Activated B cell treated with CpG ODN at 0.5 μM for 24 hours (primary cell): ENCODE results near the gene WDR7. TPM values are rescaled to one million over a fixed set of nuclear protein-coding genes. Genes with fewer than 3 reads are reported as not detected.
A peak's percentile ranks its signal among the peaks of the same experiment; 100 is the strongest.

Experiments used
- ATAC-seq: fragments of 200-7000 bp; cut with Tn5 transposase; one replicate; pipeline ENCODE4 v1.10.0; 2021; ENCODE audit warnings: low read depth, mild to moderate bottlenecking, moderate library complexity
- CTCF ChIA-PET: fragments of 350-600 bp; sonication (Branson Sonifier 250); formaldehyde crosslinking; loops from one replicate; lab custom pipeline; 2021; ENCODE audit warnings: antibody characterized with exemption; lab: Charles Lee
- POLR2A ChIA-PET: fragments of 350-600 bp; sonication (Branson Sonifier 250); formaldehyde crosslinking; loops from one replicate; lab custom pipeline; 2021; ENCODE audit warnings: antibody characterized with exemption; lab: Charles Lee
- DNase-seq: peaks from one replicate; pipeline ENCODE4 v3.0.0; 2022
- H3K27ac Mint-ChIP-seq: one replicate; pipeline ENCODE4 v1.8.0; 2020; ENCODE audit warnings: mixed read lengths
- H3K27me3 Mint-ChIP-seq: one replicate; pipeline ENCODE4 v1.8.0; 2021; ENCODE audit warnings: mixed read lengths
- H3K36me3 Mint-ChIP-seq: one replicate; pipeline ENCODE4 v1.8.0; 2021; ENCODE audit warnings: low read depth, mixed read lengths
- H3K4me1 Mint-ChIP-seq: one replicate; pipeline ENCODE4 v1.8.0; 2021; ENCODE audit warnings: mixed read lengths
- H3K4me3 Mint-ChIP-seq: one replicate; pipeline ENCODE4 v1.8.0; 2020; ENCODE audit warnings: mild to moderate bottlenecking, mixed read lengths
- H3K9me3 Mint-ChIP-seq: one replicate; pipeline ENCODE4 v1.8.0; 2020; ENCODE audit warnings: mixed read lengths
- intact Hi-C: fragments of 100-400 bp; cut with micrococcal nuclease; formaldehyde crosslinking; loops from one replicate; pipeline ENCODE4 v1.15.1; 2024
- total RNA-seq: library from RNA; stranded (reverse); gene quantifications from 2 replicates; pipeline ENCODE4 v1.2.3, GENCODE V29; 2022
- TF ChIP-seq, protein P1 (sequence below): fragments of 200-600 bp; IDR thresholded peaks from one replicate; pipeline ENCODE4 v1.8.0; 2022; ENCODE audit warnings: antibody characterized with exemption, mild to moderate bottlenecking

The WDR7 gene
- total RNA-seq, 1 donor from 2014 or later: 33.4 TPM

DNA sequence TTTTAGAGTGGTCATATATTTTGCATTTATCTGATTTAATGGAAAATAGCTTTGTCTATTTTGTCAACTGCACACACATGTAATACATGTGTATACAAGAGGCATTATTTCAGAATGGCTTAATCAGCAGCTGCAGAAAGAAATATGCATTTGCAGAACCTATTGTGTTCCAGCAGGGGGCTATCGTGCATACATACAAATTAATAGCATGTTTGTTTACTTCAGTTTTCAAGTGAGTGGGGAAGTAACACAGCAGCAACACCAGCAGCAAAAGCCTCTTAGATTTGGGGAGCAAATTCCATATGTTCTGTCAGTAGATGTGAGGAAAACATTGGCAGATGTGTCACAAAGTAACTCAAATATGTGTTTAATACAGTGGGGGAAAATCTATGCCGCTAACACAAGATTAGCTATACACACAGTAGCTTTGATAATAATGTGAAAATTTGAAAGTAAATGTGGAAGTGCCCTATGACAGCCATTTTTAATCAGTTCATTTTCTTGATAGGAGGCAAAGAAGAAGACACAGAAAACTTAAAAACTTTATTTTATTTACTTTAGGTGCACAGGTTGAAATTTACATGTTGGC lies 218.1 kb downstream of the WDR7 start:
- Mint-ChIP-seq H3K36me3 (no peaks in the 10 kb centered on the region), H3K27me3 (no peaks in the 10 kb centered on the region), H3K9me3 (no peaks in the 10 kb centered on the region), H3K27ac (no peak overlapping the region), H3K4me1 (no peaks in the 10 kb centered on the region), H3K4me3 (no peak overlapping the region)
- CTCF ChIA-PET: interaction anchor here (0.7 to 3.3 kb wide), 11 partner anchors 11 to 695 kb away, joined by 3 to 15 read pairs (median 4); no protein-coding TSS in a partner anchor
- TF ChIP-seq, protein P1, sequence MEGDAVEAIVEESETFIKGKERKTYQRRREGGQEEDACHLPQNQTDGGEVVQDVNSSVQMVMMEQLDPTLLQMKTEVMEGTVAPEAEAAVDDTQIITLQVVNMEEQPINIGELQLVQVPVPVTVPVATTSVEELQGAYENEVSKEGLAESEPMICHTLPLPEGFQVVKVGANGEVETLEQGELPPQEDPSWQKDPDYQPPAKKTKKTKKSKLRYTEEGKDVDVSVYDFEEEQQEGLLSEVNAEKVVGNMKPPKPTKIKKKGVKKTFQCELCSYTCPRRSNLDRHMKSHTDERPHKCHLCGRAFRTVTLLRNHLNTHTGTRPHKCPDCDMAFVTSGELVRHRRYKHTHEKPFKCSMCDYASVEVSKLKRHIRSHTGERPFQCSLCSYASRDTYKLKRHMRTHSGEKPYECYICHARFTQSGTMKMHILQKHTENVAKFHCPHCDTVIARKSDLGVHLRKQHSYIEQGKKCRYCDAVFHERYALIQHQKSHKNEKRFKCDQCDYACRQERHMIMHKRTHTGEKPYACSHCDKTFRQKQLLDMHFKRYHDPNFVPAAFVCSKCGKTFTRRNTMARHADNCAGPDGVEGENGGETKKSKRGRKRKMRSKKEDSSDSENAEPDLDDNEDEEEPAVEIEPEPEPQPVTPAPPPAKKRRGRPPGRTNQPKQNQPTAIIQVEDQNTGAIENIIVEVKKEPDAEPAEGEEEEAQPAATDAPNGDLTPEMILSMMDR: peak; percentile 38
- POLR2A ChIA-PET: no interaction called here
- DNase-seq (no peak), ATAC-seq (no peak)
- intact Hi-C loops: loop anchor here (1.0 to 5.0 kb wide), 4 partner anchors 163 to 693 kb away; no protein-coding TSS in a partner anchor

DNA sequence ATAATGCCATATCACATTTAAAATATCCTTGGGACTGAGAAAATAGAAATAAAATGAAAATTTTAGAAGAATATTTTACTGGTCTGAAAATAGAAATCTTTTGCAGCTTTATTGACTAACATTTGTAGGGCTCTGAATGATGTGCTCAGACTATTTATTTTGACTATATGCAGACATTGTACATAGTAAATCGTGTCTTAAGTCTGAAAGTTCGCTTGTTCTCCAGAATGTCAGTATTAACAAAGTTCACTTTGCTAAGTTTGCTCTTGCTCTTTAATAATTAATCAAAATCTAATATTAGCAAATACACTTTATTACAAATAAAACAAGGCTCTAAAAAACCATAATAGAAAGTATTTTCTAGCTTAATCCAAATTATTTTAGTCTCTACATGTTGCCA lies 219.8 kb downstream of the WDR7 start:
- POLR2A ChIA-PET: no interaction called here
- TF ChIP-seq, protein P1: no peak
- Mint-ChIP-seq H3K27me3 (no peaks in the 10 kb centered on the region), H3K27ac (no peak overlapping the region), H3K36me3 (no peaks in the 10 kb centered on the region), H3K4me1 (no peaks in the 10 kb centered on the region), H3K9me3 (no peaks in the 10 kb centered on the region), H3K4me3 (no peak overlapping the region)
- CTCF ChIA-PET: no interaction called here
- no peak for DNase-seq
- intact Hi-C loops: no loop called here
- ATAC-seq: no peak

DNA sequence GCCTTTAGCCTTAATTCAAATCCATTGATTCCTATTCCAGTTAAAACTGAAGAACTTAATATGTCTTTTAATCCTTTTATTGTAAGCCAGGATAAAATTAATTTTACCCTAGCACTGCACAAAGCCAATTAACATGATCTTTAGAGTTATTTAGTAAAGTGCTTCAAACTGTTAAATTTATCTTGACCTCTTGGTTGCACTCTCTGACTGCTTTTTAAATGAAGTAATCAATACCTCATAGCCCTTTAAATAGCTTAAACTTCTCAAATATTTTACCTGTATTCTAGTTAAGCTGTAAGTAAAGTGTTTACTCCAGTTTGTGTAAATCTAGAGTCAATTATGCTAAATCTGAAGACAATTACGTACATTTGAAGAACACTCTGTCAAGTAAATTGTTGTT lies 221.0 kb downstream of the WDR7 start:
- no peaks in the 10 kb centered on the region for H3K9me3 Mint-ChIP-seq
- no peaks in the 10 kb centered on the region for H3K27me3 Mint-ChIP-seq
- H3K4me1 Mint-ChIP-seq: no peaks in the 10 kb centered on the region
- no peak overlapping the region for H3K27ac Mint-ChIP-seq
- no peak overlapping the region for H3K4me3 Mint-ChIP-seq
- ATAC-seq (no peak), DNase-seq (no peak)
- intact Hi-C loops: no loop called here
- CTCF ChIA-PET: no interaction called here
- no peaks in the 10 kb centered on the region for H3K36me3 Mint-ChIP-seq
- TF ChIP-seq, protein P1: no peak
- POLR2A ChIA-PET: no interaction called here

DNA sequence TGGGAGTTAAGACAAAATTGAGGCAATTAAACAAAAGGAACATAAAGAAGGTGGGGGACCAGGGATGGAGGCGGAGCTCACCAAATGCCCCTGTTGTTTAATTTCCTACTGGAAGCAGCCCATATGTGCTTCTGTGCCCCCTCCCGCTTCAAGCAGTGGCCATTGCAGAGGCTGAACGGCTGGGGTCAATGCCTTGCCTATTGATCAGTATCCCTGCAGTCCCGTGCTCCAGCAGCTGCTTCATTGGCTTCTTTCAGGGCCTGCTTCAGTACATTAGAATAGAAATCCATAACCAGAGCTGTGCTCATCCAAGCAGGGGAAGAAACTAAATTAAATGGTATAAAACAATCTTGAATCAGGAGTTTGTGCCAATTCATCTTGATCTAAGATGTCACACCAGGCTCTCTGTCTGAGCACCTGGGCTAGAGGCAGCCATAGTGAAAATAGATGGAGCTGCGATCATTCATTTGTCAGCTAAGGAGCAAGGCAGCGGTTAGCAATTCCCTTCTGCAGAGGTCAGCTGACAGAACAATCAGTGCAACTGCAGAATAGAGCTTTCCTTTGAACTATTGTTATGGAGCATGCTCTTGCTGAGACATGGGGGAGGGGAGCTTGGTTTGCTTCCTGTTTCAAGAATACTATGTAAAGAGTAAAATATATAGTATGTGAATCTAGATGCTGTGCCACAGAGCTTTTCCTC lies 222.4 kb downstream of the WDR7 start:
- H3K27ac Mint-ChIP-seq: no peak overlapping the region
- intact Hi-C loops: no loop called here
- no peak for DNase-seq

DNA sequence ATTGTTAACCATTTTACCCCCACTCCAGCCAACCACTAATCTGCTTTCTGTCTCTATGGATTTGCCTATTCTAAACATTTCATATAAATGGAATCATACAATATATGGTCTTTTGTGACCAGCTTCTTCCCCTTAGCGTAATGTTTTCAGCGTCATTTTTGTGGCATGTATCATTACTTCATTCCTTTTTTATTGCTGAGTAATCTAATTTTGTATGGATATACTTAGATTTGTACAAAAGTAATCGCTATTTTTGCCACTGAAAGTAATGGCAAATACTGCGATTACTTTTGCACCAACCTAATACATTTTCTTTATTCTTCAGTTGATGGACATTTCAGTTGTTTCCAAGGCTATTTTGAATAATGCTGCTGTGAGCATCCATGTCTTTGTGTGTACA lies 227.6 kb downstream of the WDR7 start:
- H3K36me3 Mint-ChIP-seq: peaks cover 25% of the 10 kb centered on the region
- no peaks in the 10 kb centered on the region for H3K4me1 Mint-ChIP-seq
- POLR2A ChIA-PET: no interaction called here

More for the DNA sequence above, 222.4 kb downstream of the WDR7 start:
- no peaks in the 10 kb centered on the region for H3K27me3 Mint-ChIP-seq
- ChIA-PET CTCF (no interaction called here), POLR2A (no interaction called here)
- H3K4me1 Mint-ChIP-seq: no peaks in the 10 kb centered on the region
- H3K9me3 Mint-ChIP-seq: no peaks in the 10 kb centered on the region
- no peak overlapping the region for H3K4me3 Mint-ChIP-seq
- TF ChIP-seq, protein P1: no peak
- H3K36me3 Mint-ChIP-seq: no peaks in the 10 kb centered on the region
- ATAC-seq: no peak

More for the DNA sequence above, 227.6 kb downstream of the WDR7 start:
- Mint-ChIP-seq H3K27me3 (no peaks in the 10 kb centered on the region), H3K27ac (no peak overlapping the region), H3K4me3 (no peak overlapping the region), H3K9me3 (no peaks in the 10 kb centered on the region)
- intact Hi-C loops: no loop called here
- TF ChIP-seq, protein P1: no peak
- ATAC-seq: no peak
- CTCF ChIA-PET: no interaction called here
- no peak for DNase-seq
